Prostate gland (tissue), 2 donors: Measurements from ENCODE around the gene ACIN1. TPM values are rescaled to one million over a fixed set of nuclear protein-coding genes. Genes with fewer than 3 reads are reported as not detected.

Experiments
- DNase-seq: peaks from one replicate; pipeline ENCODE4 v3.0.0-alpha.2; 2019; ENCODE audit warnings: low spot score
- H3K27ac ChIP-seq, 2 donors: fragments of 200-600 bp; sonication (generic); 2 replicates each; pipeline ENCODE4 v1.5.1; 2017 to 2019
- H3K27me3 ChIP-seq: fragments of 200-600 bp; sonication (generic); replicated peaks from 2 replicates; pipeline ENCODE4 v1.5.1; 2019; ENCODE audit not compliant: insufficient read depth
- H3K36me3 ChIP-seq, 2 donors: fragments of 200-600 bp; sonication (generic); 1 replicate in 1 of 2; 2 replicates in 1 of 2; pipeline versions ENCODE4 v1.5.1 to v1.8.1; 2017 to 2019
- H3K4me1 ChIP-seq: fragments of 200-600 bp; sonication (generic); replicated peaks from 2 replicates; pipeline ENCODE4 v1.5.1; 2019
- H3K4me3 ChIP-seq, 2 donors: fragments of 200-600 bp; sonication (generic); 2 replicates each; pipeline ENCODE4 v1.5.1; 2017 to 2019
- H3K9me3 ChIP-seq: fragments of 200-600 bp; sonication (generic); 2 replicates; pipeline ENCODE4 v1.5.1; 2017
- POLR2A ChIP-seq: fragments of 450-650 bp; IDR thresholded peaks from one replicate; pipeline ENCODE4 v1.6.1; 2016; ENCODE audit warnings: antibody characterized with exemption, mild to moderate bottlenecking
- POLR2AphosphoS5 ChIP-seq: sonication (generic); formaldehyde crosslinking; IDR thresholded peaks from one replicate; pipeline ENCODE4 v1.6.1; 2017; ENCODE audit warnings: antibody characterized with exemption
- WGBS: methylation state at CpG from one replicate; pipeline ENCODE4 v1.1.5; 2018; 5-methylcytosine and 5-hydroxymethylcytosine counted together
- intact Hi-C: fragments of 100-400 bp; cut with DNase I; formaldehyde crosslinking; loops from one replicate; pipeline ENCODE4 v1.14.2; 2022
- total RNA-seq, 2 donors: library from RNA; depleted of rRNA; stranded (reverse); fragments of >200 nt; gene quantifications; one replicate each; pipeline ENCODE4 v1.1.0, GENCODE V29; 2016
- TF ChIP-seq, protein P1 (sequence below), 4 experiments: fragments of 200-600 bp in 2 of 4; fragments of 450-650 bp in 2 of 4; sonication (generic) in 2 of 4; IDR thresholded peaks; 1 replicate in 3 of 4; 2 replicates in 1 of 4; pipeline ENCODE4 v1.5.1; 2016 to 2019; ENCODE audit warnings: antibody characterized with exemption in 4 of 4, mild to moderate bottlenecking in 2 of 4, moderate library complexity in 2 of 4

The ACIN1 gene
- total RNA-seq, 2 donors from 2014 or later, result 86.6 to 168 TPM

DNA sequence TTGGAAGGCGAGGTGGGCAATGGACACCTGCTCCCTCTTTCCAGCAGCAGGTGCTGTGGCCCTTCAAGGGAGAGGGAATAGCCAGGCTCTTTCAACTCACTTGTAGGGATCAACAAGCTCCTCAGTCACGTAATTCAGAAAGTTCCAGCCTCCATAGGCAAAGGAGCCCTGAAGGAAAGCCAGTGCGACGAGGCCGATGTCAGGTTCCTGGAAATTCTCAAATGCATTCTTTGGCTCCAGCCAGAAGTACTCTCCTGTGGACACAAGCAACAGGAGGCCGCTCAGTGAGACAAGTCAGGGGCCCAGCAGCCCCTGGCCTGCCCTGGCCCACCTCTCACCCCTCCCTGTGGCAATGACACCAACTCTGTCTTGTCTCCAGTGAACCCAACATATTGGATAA is 45.4 kb upstream of the ACIN1 start:
- Histone ChIP-seq H3K4me1 (no peaks in the 10 kb centered on the region), H3K4me3 (no peak overlapping the region), H3K27me3 (no peaks in the 10 kb centered on the region), H3K9me3 (no peaks in the 10 kb centered on the region), H3K36me3 (peaks cover 3 to 13% of the 10 kb centered on the region in 2 donors), H3K27ac (no peak overlapping the region)
- TF ChIP-seq, protein P1, sequence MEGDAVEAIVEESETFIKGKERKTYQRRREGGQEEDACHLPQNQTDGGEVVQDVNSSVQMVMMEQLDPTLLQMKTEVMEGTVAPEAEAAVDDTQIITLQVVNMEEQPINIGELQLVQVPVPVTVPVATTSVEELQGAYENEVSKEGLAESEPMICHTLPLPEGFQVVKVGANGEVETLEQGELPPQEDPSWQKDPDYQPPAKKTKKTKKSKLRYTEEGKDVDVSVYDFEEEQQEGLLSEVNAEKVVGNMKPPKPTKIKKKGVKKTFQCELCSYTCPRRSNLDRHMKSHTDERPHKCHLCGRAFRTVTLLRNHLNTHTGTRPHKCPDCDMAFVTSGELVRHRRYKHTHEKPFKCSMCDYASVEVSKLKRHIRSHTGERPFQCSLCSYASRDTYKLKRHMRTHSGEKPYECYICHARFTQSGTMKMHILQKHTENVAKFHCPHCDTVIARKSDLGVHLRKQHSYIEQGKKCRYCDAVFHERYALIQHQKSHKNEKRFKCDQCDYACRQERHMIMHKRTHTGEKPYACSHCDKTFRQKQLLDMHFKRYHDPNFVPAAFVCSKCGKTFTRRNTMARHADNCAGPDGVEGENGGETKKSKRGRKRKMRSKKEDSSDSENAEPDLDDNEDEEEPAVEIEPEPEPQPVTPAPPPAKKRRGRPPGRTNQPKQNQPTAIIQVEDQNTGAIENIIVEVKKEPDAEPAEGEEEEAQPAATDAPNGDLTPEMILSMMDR (IDR thresholded peaks at IDR 0.05), result no peak
- no peak for TF ChIP-seq POLR2AphosphoS5
- TF ChIP-seq POLR2A, result no peak
- no peak for DNase-seq
- intact Hi-C loops, result loop anchor here (5.0 kb wide), 1 partner anchor 42 kb away; the partner anchor contains the start of gene SLC7A8
- 95% methylated on average over 6 of the region's 6 CpGs for WGBS

DNA sequence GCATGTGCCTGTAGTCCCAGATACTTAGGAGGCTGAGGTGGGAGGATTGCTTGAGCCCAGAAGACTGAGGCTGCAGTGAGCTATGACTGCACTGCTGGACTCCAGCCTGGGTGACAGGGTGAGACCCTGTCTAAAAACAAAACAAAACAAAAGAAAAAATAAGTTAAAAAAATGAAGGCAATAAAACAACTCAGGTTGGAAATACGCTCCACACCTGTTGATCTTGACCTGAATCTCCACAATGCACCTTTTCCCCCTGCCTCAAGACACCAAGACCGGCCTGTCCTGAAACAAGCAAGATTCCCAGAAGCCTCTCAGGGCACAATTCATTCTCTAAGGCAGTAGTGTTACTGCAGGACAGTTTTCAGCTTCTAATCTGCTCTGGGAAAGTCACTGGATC is 44.9 kb upstream of the ACIN1 start:
- DNase-seq, result no peak
- no peaks in the 10 kb centered on the region for H3K9me3 ChIP-seq
- no peaks in the 10 kb centered on the region for H3K4me1 ChIP-seq
- H3K36me3 ChIP-seq, result peaks cover 3 to 13% of the 10 kb centered on the region in 2 donors
- H3K27ac ChIP-seq, result no peak overlapping the region
- intact Hi-C loops, result loop anchor here (5.0 kb wide), 1 partner anchor 42 kb away; the partner anchor contains the start of gene SLC7A8
- no peaks in the 10 kb centered on the region for H3K27me3 ChIP-seq
- WGBS, result 98% methylated on average over 2 of the region's 2 CpGs
- no peak for TF ChIP-seq POLR2AphosphoS5
- TF ChIP-seq, protein P1 (IDR thresholded peaks at IDR 0.05), result no peak
- no peak for TF ChIP-seq POLR2A
- no peak overlapping the region for H3K4me3 ChIP-seq

DNA sequence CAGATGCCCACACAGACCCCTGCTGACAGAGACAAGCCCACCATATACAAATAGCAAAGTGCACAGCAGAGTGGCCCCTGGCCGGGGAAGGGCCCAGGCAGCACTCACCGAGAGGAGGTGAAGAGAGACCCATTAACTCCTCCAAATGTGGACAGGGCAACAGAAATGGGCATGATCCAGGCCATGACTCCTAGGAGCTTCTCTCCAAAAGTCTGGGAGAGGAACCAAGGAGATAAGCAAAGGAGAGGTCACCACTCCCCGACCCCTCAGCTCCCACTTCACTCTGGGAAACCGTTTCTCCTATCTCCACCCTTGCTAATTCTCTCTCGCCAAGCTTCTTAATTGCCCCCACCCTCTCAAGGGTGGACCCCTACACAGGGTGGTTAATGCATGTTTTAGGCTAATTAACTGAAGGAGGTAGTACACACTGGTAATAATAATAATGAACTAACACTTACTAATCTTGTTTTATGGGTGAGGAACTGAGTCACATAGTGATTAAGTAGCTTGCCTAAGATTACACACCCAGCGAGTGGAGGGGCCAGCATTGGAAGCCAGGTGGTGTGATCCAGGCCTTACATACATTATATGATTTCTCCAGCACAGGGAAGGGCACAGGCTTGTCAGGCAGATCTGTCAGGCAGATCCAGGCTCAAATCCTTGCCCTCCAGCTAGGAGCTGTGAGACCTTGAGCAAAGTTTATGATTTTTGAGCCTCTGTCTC is 43.0 kb upstream of the ACIN1 start:
- no peak overlapping the region for H3K4me3 ChIP-seq
- H3K27me3 ChIP-seq, result no peaks in the 10 kb centered on the region
- no peaks in the 10 kb centered on the region for H3K4me1 ChIP-seq
- no peak for DNase-seq
- 67% methylated on average over 6 of the region's 6 CpGs for WGBS
- H3K9me3 ChIP-seq, result no peaks in the 10 kb centered on the region
- peak overlapping the region; percentile 58 to 73 for H3K27ac ChIP-seq
- H3K36me3 ChIP-seq, result peaks cover 3 to 13% of the 10 kb centered on the region in 2 donors
- intact Hi-C loops, result no loop called here
- no peak for TF ChIP-seq POLR2A
- TF ChIP-seq POLR2AphosphoS5, result no peak
- TF ChIP-seq, protein P1 (IDR thresholded peaks at IDR 0.05), result no peak

DNA sequence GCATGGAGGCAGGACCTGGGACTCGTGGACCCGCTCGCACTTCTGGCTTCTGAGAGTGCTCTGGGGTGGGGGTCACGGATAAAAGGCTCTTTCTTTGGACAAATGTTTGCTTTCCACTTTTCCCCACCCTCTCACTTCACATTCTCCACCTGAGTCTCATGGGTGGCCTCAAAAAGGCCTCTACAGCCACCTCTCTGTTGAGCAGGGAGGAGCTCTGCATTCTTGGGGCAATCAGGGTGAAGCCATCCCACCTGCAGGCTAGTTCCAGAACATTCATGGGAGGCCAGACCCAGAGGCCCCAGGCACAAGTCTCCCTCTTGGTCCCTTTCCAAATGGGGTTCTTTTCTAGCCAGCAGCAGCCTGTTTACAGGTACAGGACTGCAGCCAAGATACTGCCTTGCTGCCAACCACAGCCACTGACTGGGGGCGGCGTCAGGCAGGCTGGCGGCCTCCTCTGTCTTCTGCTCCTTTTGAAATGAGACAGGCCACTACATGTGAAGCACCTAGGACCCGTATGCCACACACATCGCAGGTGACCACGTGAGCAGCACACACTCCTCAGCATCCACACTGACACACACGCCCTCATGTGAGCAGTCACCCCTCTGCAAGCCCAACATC is 42.4 kb upstream of the ACIN1 start:
- WGBS, result 25% methylated on average over 11 of the region's 11 CpGs
- peaks cover 3 to 13% of the 10 kb centered on the region in 2 donors for H3K36me3 ChIP-seq
- no peaks in the 10 kb centered on the region for H3K4me1 ChIP-seq

More for the DNA sequence above, 42.4 kb upstream of the ACIN1 start:
- intact Hi-C loops, result no loop called here
- H3K27me3 ChIP-seq, result no peaks in the 10 kb centered on the region
- DNase-seq, result peak; percentile 88
- H3K9me3 ChIP-seq, result no peaks in the 10 kb centered on the region
- TF ChIP-seq, protein P1 (IDR thresholded peaks at IDR 0.05), result no peak
- TF ChIP-seq POLR2A, result peak; percentile 19
- TF ChIP-seq POLR2AphosphoS5, result peak; percentile 83
- no peak overlapping the region for H3K4me3 ChIP-seq
- H3K27ac ChIP-seq, result peak overlapping the region; percentile 58 to 73
